Stimulated activated CD8-positive, alpha-beta memory T cell treated with anti-CD3 and anti-CD28 coated beads, Interleukin-7, amount 100 ng/mL, for 48 hours (primary cell): Measurements from ENCODE around the gene DHRS9.
"Not testable (repeated sequence)": the region's sequence is repeated elsewhere in the genome, so short reads cannot be mapped to it uniquely, and the experiment has no call there.

ENCODE experiments used
- DNase-seq, 2 donors: peaks; one replicate each; pipeline ENCODE4 v3.0.0-alpha.2; 2020; ENCODE audit warnings: low read depth in 1 of 2; ENCODE audit errors: extremely low read depth in 1 of 2

Gene DHRS9

GRCh38 chr2:169069341-169069740 is at the start of gene DHRS9:
TSS of gene DHRS9 (plus strand) at chr2:169069563. CDS start at chr2:169081582, 12,019 bp downstream.
- DNase-seq, result peak in 1 of 2 donors; percentile 44

- no peak for DNase-seq
These were observed 46.2 kb upstream of the DHRS9 start for GRCh38 chr2:169023161-169023560.

GRCh38 chr2:169026056-169026455 is 43.3 kb upstream of the DHRS9 start:
- DNase-seq, result no peak

- DNase-seq, result no peak
These were observed 42.1 kb upstream of the DHRS9 start for GRCh38 chr2:169027234-169027633.

- no peak for DNase-seq
These were observed 40.0 kb upstream of the DHRS9 start for GRCh38 chr2:169029341-169029740.

GRCh38 chr2:169031202-169031601 is 38.2 kb upstream of the DHRS9 start, which contains the start of gene ABCB11:
TSS of gene ABCB11 (minus strand) at chr2:169031324. CDS start at chr2:169018125, 13,199 bp downstream.
- DNase-seq, result no peak

GRCh38 chr2:169034256-169034655 is 35.1 kb upstream of the DHRS9 start:
- no peak for DNase-seq

GRCh38 chr2:169034984-169035544 is 34.3 kb upstream of the DHRS9 start:
- no peak for DNase-seq

- DNase-seq, result no peak
These were observed 33.5 kb upstream of the DHRS9 start for GRCh38 chr2:169035887-169036286.

- DNase-seq, result no peak
These were observed 32.5 kb upstream of the DHRS9 start for GRCh38 chr2:169036736-169037440.

- DNase-seq, result no peak
These were observed 31.0 kb upstream of the DHRS9 start for GRCh38 chr2:169038338-169038757.

- no peak for DNase-seq
These were observed 29.7 kb upstream of the DHRS9 start for GRCh38 chr2:169039702-169040101.

- no peak for DNase-seq
These were observed 27.8 kb upstream of the DHRS9 start for GRCh38 chr2:169041594-169041993.

GRCh38 chr2:169042856-169043255 is 26.5 kb upstream of the DHRS9 start:
- no peak for DNase-seq

GRCh38 chr2:169046440-169047151 is 22.8 kb upstream of the DHRS9 start:
- DNase-seq, result no peak

GRCh38 chr2:169047256-169048250 is 21.8 kb upstream of the DHRS9 start:
- no peak for DNase-seq

GRCh38 chr2:169049142-169049541 is 20.2 kb upstream of the DHRS9 start:
- no peak for DNase-seq

- DNase-seq, result no peak
These were observed 18.7 kb upstream of the DHRS9 start for GRCh38 chr2:169050476-169051240.

GRCh38 chr2:169054575-169054974 is 14.8 kb upstream of the DHRS9 start:
- not testable (repeated sequence) for DNase-seq

- not testable (repeated sequence) for DNase-seq
These were observed 5.2 kb upstream of the DHRS9 start for GRCh38 chr2:169064199-169064598.
